ENCODE results near the gene VAV3.

Gene VAV3

DNA sequence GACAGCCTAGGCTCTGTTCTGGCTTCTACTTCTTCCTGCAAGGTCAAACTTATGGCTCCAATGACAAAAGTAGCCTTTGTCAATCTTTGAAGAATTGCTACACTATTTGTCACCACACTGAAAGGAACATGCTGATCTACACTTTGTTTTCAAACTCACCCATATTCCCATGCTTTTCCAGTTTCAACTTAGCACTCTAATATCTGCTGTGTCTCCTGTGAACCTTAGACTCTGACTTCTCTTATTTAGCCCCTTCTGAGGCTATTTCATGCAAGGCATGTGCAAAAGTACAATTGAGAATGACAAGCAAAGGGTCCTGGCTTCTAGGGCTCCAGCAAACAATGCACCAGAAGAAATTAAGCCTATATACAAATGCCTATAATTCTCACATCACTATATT, 374.9 kb downstream of the VAV3 start:
- TF ChIP-seq, protein P1, sequence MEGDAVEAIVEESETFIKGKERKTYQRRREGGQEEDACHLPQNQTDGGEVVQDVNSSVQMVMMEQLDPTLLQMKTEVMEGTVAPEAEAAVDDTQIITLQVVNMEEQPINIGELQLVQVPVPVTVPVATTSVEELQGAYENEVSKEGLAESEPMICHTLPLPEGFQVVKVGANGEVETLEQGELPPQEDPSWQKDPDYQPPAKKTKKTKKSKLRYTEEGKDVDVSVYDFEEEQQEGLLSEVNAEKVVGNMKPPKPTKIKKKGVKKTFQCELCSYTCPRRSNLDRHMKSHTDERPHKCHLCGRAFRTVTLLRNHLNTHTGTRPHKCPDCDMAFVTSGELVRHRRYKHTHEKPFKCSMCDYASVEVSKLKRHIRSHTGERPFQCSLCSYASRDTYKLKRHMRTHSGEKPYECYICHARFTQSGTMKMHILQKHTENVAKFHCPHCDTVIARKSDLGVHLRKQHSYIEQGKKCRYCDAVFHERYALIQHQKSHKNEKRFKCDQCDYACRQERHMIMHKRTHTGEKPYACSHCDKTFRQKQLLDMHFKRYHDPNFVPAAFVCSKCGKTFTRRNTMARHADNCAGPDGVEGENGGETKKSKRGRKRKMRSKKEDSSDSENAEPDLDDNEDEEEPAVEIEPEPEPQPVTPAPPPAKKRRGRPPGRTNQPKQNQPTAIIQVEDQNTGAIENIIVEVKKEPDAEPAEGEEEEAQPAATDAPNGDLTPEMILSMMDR (IDR thresholded peaks at IDR 0.05; ENCODE audit: control extremely low read depth, extremely low read depth, low read depth, missing control alignments): no peak
- ChIA-PET POLR2A (no interaction called here), CTCF (no interaction called here)
- no peak for DNase-seq (ENCODE audit: extremely low spot score)

DNA sequence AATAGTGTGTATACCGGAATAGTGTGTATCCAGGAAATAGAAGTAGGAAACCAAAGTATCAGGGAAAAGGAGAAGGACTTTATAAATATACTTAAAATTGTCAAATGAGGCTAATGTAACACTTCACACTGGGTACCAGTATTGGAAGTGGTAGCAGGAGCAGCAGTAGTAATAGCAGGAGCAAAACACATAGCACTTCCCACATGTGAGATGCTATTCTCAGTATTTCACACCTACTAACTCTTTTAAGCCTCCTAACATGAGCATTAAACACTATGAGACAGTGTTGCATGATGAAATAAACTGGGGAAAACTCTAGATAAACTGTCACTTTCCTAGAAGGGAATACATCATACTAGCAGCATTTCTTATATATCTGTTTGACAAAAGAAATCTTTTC, 376.7 kb downstream of the VAV3 start:
- ChIA-PET POLR2A (no interaction called here), CTCF (no interaction called here)
- no peak for DNase-seq (ENCODE audit: extremely low spot score)
- TF ChIP-seq, protein P1 (IDR thresholded peaks at IDR 0.05; ENCODE audit: control extremely low read depth, extremely low read depth, low read depth, missing control alignments): no peak

DNA sequence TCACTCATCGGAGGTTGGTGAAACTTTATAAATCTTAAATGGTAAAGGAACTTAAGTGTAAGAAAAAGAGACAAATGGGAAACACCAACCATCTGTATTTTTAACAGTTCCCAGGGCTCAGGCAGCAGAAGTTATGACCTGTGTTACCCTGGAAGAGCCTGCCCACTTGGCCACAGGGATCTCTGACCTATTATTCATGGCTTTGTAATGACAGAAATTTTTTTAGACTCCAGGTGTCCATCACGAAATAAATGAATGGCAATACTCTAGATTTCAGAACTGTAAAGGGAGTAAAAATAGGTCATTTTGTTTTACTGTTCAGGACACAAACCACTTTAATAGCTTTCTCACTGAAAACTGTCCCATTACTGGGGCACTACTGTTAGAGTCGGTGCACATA, 389.8 kb downstream of the VAV3 start:
- POLR2A ChIA-PET: no interaction called here
- TF ChIP-seq, protein P1 (IDR thresholded peaks at IDR 0.05; ENCODE audit: control extremely low read depth, extremely low read depth, low read depth, missing control alignments): no peak
- CTCF ChIA-PET: interaction anchor here (1.1 kb wide), 1 partner anchor 13 kb away, joined by 3 read pairs; no protein-coding TSS in a partner anchor
- DNase-seq (ENCODE audit: extremely low spot score): no peak

DNA sequence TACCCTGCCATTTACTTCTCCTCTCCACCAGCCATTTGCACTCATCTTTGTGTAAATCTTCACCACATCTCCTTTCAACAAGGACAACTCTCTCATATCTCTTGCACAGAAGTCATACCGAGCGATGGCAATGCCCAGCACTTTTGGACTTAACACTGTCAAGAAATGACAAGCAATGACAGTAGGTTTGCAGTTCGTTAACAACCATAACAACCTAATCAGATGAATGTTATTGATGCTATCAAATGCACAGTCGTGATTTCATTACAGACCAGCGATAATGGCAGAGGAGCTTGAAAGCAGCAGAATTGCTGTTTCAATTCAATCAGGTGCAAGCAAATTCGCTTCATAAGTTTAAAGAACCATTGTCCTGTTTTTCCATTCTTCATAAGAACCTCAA, 390.9 kb downstream of the VAV3 start:
- ChIA-PET POLR2A (no interaction called here), CTCF (no interaction called here)
- no peak for DNase-seq (ENCODE audit: extremely low spot score)
- TF ChIP-seq, protein P1 (IDR thresholded peaks at IDR 0.05; ENCODE audit: control extremely low read depth, extremely low read depth, low read depth, missing control alignments): no peak

DNA sequence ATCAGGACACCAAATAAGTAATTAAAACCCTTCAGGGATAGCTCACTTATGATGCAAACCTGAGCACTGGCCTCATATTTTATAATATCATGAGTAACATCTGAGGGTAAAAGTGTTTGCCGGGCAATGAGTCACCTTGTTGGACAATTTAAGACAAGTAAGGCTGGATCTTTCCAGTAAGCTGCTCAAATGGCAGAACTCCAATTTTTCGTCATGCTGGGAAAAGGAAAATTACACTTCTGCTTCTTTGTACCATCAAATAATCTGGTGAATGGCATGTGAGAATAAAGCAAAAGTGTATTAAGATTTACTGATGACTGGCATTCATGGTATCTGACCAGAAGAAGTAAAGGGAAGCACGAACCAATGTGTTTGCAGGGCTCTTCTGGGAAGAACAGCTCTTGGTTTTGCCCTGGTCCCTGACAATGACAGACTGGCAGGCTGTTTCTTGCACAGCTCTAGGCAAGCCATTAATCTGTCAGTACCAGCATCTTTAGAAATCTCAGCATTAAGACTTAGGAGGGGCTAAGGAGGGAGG, 392.2 kb downstream of the VAV3 start:
- POLR2A ChIA-PET: no interaction called here
- CTCF ChIA-PET: no interaction called here

DNA sequence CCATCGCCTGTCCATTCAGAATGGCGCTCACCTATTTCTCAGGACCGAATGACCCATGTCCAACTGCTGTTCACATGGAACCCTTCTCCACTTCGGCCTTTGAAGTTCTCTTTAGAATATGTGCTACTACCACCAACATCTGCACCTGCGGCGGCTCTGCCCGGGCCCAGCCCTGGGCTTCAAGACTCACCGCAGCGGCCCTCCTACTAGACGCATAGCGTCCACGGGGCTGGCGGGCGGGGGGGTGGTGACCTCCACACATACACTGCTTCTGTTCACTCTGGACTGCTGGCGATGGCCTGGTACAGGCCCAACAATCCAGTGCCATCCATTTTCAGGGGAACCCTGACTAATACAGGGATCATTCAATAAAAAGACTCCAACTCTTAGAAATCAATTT, 394.2 kb downstream of the VAV3 start:
- DNase-seq (ENCODE audit: extremely low spot score): no peak
- TF ChIP-seq, protein P1 (IDR thresholded peaks at IDR 0.05; ENCODE audit: control extremely low read depth, extremely low read depth, low read depth, missing control alignments): no peak
- ChIA-PET POLR2A (no interaction called here), CTCF (no interaction called here)

More for the DNA sequence above, 392.2 kb downstream of the VAV3 start:
- TF ChIP-seq, protein P1 (IDR thresholded peaks at IDR 0.05; ENCODE audit: control extremely low read depth, extremely low read depth, low read depth, missing control alignments): no peak
- DNase-seq (ENCODE audit: extremely low spot score): no peak

DNA sequence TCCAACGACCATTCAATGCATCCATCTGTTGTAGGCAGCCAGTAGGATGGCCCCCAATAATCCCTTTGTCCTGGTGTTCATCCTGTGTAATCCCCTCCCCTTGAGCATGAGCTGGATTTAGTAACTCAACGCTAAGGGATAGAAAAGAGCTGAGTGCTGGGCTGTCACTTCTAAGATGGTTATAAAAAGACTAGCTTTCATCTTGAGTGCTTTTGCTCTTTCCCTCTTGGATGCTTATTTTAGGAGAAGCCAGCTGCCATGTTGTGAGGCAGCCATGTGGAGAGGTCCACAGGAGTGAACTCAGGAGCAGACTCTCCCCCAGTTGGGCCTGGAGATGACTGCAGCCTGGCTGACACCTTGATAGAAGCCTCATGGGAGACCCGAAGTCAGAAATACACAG, 401.5 kb downstream of the VAV3 start:
- no peak for DNase-seq (ENCODE audit: extremely low spot score)
- ChIA-PET CTCF (interaction anchor here (1.0 to 1.5 kb wide), 3 partner anchors 9 to 34 kb away, joined by 3 to 5 read pairs (median 4); no protein-coding TSS in a partner anchor), POLR2A (no interaction called here)
- TF ChIP-seq, protein P1 (IDR thresholded peaks at IDR 0.05; ENCODE audit: control extremely low read depth, extremely low read depth, low read depth, missing control alignments): no peak

Measured in GM10248 (cell line).